ENCODE results near the gene CIAO2B. TPM values are rescaled to one million over a fixed set of nuclear protein-coding genes. Genes with fewer than 3 reads are reported as not detected.
"Not testable (repeated sequence)": the region's sequence is repeated elsewhere in the genome, so short reads cannot be mapped to it uniquely, and the experiment has no call there.

CIAO2B gene
- polyA plus RNA-seq, 2 donors = 139 to 266 TPM

GRCh38 chr16:66902648-66903543, 31.3 kb downstream of the CIAO2B start:
- 61 to 70% methylated on average over 14 of the region's 14 CpGs for WGBS, 2 donors
- Histone ChIP-seq H3K27me3 (ENCODE audit: control insufficient read depth in 1 of 2, insufficient read depth in 2 of 2, low read length in 2 of 2) (no peaks in the 10 kb centered on the region), H3K9me3 (ENCODE audit: control insufficient read depth in 2 of 2, insufficient read depth in 1 of 2, low read depth in 1 of 2, low read length in 1 of 2) (no peaks in the 10 kb centered on the region), H3K36me3 (ENCODE audit: control insufficient read depth in 2 of 2, insufficient read depth in 2 of 2, low read length in 1 of 2) (no peaks in the 10 kb centered on the region), H3K4me1 (ENCODE audit: control insufficient read depth in 2 of 2, insufficient read depth in 2 of 2, low read length in 1 of 2) (peaks cover 17 to 55% of the 10 kb centered on the region in 2 donors), H3K4me3 (ENCODE audit: low read depth in 1 of 2, low read length in 2 of 2) (no peak overlapping the region), H3K27ac (ENCODE audit: low read depth in 2 of 2, low read length in 1 of 2) (peak overlapping the region; percentile 53 to 91)

- no peaks in the 10 kb centered on the region for H3K36me3 ChIP-seq (ENCODE audit: control insufficient read depth in 2 of 2, insufficient read depth in 2 of 2, low read length in 1 of 2)
- 86 to 91% methylated on average over 10 of the region's 10 CpGs for WGBS, 2 donors
- no peak overlapping the region for H3K4me3 ChIP-seq (ENCODE audit: low read depth in 1 of 2, low read length in 2 of 2)
- peak overlapping the region; percentile 41 to 96 for H3K27ac ChIP-seq (ENCODE audit: low read depth in 2 of 2, low read length in 1 of 2)
- no peaks in the 10 kb centered on the region for H3K27me3 ChIP-seq (ENCODE audit: control insufficient read depth in 1 of 2, insufficient read depth in 2 of 2, low read length in 2 of 2)
- peaks cover 15 to 53% of the 10 kb centered on the region in 2 donors for H3K4me1 ChIP-seq (ENCODE audit: control insufficient read depth in 2 of 2, insufficient read depth in 2 of 2, low read length in 1 of 2)
- H3K9me3 ChIP-seq (ENCODE audit: control insufficient read depth in 2 of 2, insufficient read depth in 1 of 2, low read depth in 1 of 2, low read length in 1 of 2) = no peaks in the 10 kb centered on the region
Observed at GRCh38 chr16:66901626-66902025, 32.6 kb downstream of the CIAO2B start.

- 31 to 34% methylated on average over 7 of the region's 7 CpGs for WGBS, 2 donors
- peak overlapping the region; percentile 86 to 96 for H3K27ac ChIP-seq (ENCODE audit: low read depth in 2 of 2, low read length in 1 of 2)
- H3K4me1 ChIP-seq (ENCODE audit: control insufficient read depth in 2 of 2, insufficient read depth in 2 of 2, low read length in 1 of 2) = peaks cover 18 to 53% of the 10 kb centered on the region in 2 donors
Observed at GRCh38 chr16:66900721-66901441, 33.3 kb downstream of the CIAO2B start.

GRCh38 chr16:66899945-66900710, 34.1 kb downstream of the CIAO2B start:
- H3K4me3 ChIP-seq (ENCODE audit: low read depth in 1 of 2, low read length in 2 of 2) = no peak overlapping the region
- H3K9me3 ChIP-seq (ENCODE audit: control insufficient read depth in 2 of 2, insufficient read depth in 1 of 2, low read depth in 1 of 2, low read length in 1 of 2) = no peaks in the 10 kb centered on the region
- peaks cover 24 to 49% of the 10 kb centered on the region in 2 donors for H3K4me1 ChIP-seq (ENCODE audit: control insufficient read depth in 2 of 2, insufficient read depth in 2 of 2, low read length in 1 of 2)
- 21 to 25% methylated on average over 9 of the region's 9 CpGs for WGBS, 2 donors
- no peaks in the 10 kb centered on the region for H3K27me3 ChIP-seq (ENCODE audit: control insufficient read depth in 1 of 2, insufficient read depth in 2 of 2, low read length in 2 of 2)
- no peaks in the 10 kb centered on the region for H3K36me3 ChIP-seq (ENCODE audit: control insufficient read depth in 2 of 2, insufficient read depth in 2 of 2, low read length in 1 of 2)
- H3K27ac ChIP-seq (ENCODE audit: low read depth in 2 of 2, low read length in 1 of 2) = peak overlapping the region; percentile 86 to 96

More at GRCh38 chr16:66900721-66901441, 33.3 kb downstream of the CIAO2B start:
- Histone ChIP-seq H3K9me3 (ENCODE audit: control insufficient read depth in 2 of 2, insufficient read depth in 1 of 2, low read depth in 1 of 2, low read length in 1 of 2) (no peaks in the 10 kb centered on the region), H3K36me3 (ENCODE audit: control insufficient read depth in 2 of 2, insufficient read depth in 2 of 2, low read length in 1 of 2) (no peaks in the 10 kb centered on the region), H3K4me3 (ENCODE audit: low read depth in 1 of 2, low read length in 2 of 2) (no peak overlapping the region), H3K27me3 (ENCODE audit: control insufficient read depth in 1 of 2, insufficient read depth in 2 of 2, low read length in 2 of 2) (no peaks in the 10 kb centered on the region)

GRCh38 chr16:66899310-66899944, 34.8 kb downstream of the CIAO2B start:
- Histone ChIP-seq H3K4me1 (ENCODE audit: control insufficient read depth in 2 of 2, insufficient read depth in 2 of 2, low read length in 1 of 2) (peaks cover 24 to 43% of the 10 kb centered on the region in 2 donors), H3K27ac (ENCODE audit: low read depth in 2 of 2, low read length in 1 of 2) (peak overlapping the region; percentile 86 to 97), H3K9me3 (ENCODE audit: control insufficient read depth in 2 of 2, insufficient read depth in 1 of 2, low read depth in 1 of 2, low read length in 1 of 2) (no peaks in the 10 kb centered on the region), H3K36me3 (ENCODE audit: control insufficient read depth in 2 of 2, insufficient read depth in 2 of 2, low read length in 1 of 2) (no peaks in the 10 kb centered on the region), H3K27me3 (ENCODE audit: control insufficient read depth in 1 of 2, insufficient read depth in 2 of 2, low read length in 2 of 2) (no peaks in the 10 kb centered on the region), H3K4me3 (ENCODE audit: low read depth in 1 of 2, low read length in 2 of 2) (no peak overlapping the region)
- 80 to 82% methylated on average over 6 of the region's 6 CpGs for WGBS, 2 donors

- Histone ChIP-seq H3K4me3 (ENCODE audit: low read depth in 1 of 2, low read length in 2 of 2) (no peak overlapping the region), H3K4me1 (ENCODE audit: control insufficient read depth in 2 of 2, insufficient read depth in 2 of 2, low read length in 1 of 2) (peaks cover 24 to 38% of the 10 kb centered on the region in 2 donors), H3K27me3 (ENCODE audit: control insufficient read depth in 1 of 2, insufficient read depth in 2 of 2, low read length in 2 of 2) (no peaks in the 10 kb centered on the region), H3K9me3 (ENCODE audit: control insufficient read depth in 2 of 2, insufficient read depth in 1 of 2, low read depth in 1 of 2, low read length in 1 of 2) (no peaks in the 10 kb centered on the region), H3K36me3 (ENCODE audit: control insufficient read depth in 2 of 2, insufficient read depth in 2 of 2, low read length in 1 of 2) (no peaks in the 10 kb centered on the region), H3K27ac (ENCODE audit: low read depth in 2 of 2, low read length in 1 of 2) (peak overlapping the region; percentile 86 to 97)
- 69 to 82% methylated on average over 2 of the region's 2 CpGs for WGBS, 2 donors
Observed at GRCh38 chr16:66898933-66899309, 35.3 kb downstream of the CIAO2B start.

GRCh38 chr16:66898207-66898606, 36.0 kb downstream of the CIAO2B start:
- WGBS, 2 donors = 29 to 49% methylated on average over 3 of the region's 3 CpGs
- Histone ChIP-seq H3K9me3 (ENCODE audit: control insufficient read depth in 2 of 2, insufficient read depth in 1 of 2, low read depth in 1 of 2, low read length in 1 of 2) (no peaks in the 10 kb centered on the region), H3K36me3 (ENCODE audit: control insufficient read depth in 2 of 2, insufficient read depth in 2 of 2, low read length in 1 of 2) (no peaks in the 10 kb centered on the region), H3K4me3 (ENCODE audit: low read depth in 1 of 2, low read length in 2 of 2) (no peak overlapping the region), H3K27me3 (ENCODE audit: control insufficient read depth in 1 of 2, insufficient read depth in 2 of 2, low read length in 2 of 2) (no peaks in the 10 kb centered on the region), H3K27ac (ENCODE audit: low read depth in 2 of 2, low read length in 1 of 2) (peak overlapping the region; percentile 43 to 97), H3K4me1 (ENCODE audit: control insufficient read depth in 2 of 2, insufficient read depth in 2 of 2, low read length in 1 of 2) (peaks cover 24 to 32% of the 10 kb centered on the region in 2 donors)

GRCh38 chr16:66896682-66897081, 37.5 kb downstream of the CIAO2B start:
- peaks cover 21 to 24% of the 10 kb centered on the region in 2 donors for H3K4me1 ChIP-seq (ENCODE audit: control insufficient read depth in 2 of 2, insufficient read depth in 2 of 2, low read length in 1 of 2)
- 55 to 56% methylated on average over 5 of the region's 5 CpGs for WGBS, 2 donors

GRCh38 chr16:66895999-66896398, 38.2 kb downstream of the CIAO2B start:
- H3K36me3 ChIP-seq (ENCODE audit: control insufficient read depth in 2 of 2, insufficient read depth in 2 of 2, low read length in 1 of 2) = no peaks in the 10 kb centered on the region
- no peaks in the 10 kb centered on the region for H3K9me3 ChIP-seq (ENCODE audit: control insufficient read depth in 2 of 2, insufficient read depth in 1 of 2, low read depth in 1 of 2, low read length in 1 of 2)
- H3K27me3 ChIP-seq (ENCODE audit: control insufficient read depth in 1 of 2, insufficient read depth in 2 of 2, low read length in 2 of 2) = no peaks in the 10 kb centered on the region
- peaks cover 17 to 21% of the 10 kb centered on the region in 2 donors for H3K4me1 ChIP-seq (ENCODE audit: control insufficient read depth in 2 of 2, insufficient read depth in 2 of 2, low read length in 1 of 2)
- 83 to 94% methylated on average over 3 of the region's 3 CpGs for WGBS, 2 donors
- peak overlapping the region; percentile 52 to 92 for H3K27ac ChIP-seq (ENCODE audit: low read depth in 2 of 2, low read length in 1 of 2)
- H3K4me3 ChIP-seq (ENCODE audit: low read depth in 1 of 2, low read length in 2 of 2) = no peak overlapping the region

More at GRCh38 chr16:66896682-66897081, 37.5 kb downstream of the CIAO2B start:
- H3K36me3 ChIP-seq (ENCODE audit: control insufficient read depth in 2 of 2, insufficient read depth in 2 of 2, low read length in 1 of 2); H3K27me3 ChIP-seq (ENCODE audit: control insufficient read depth in 1 of 2, insufficient read depth in 2 of 2, low read length in 2 of 2); H3K4me3 ChIP-seq (ENCODE audit: low read depth in 1 of 2, low read length in 2 of 2); H3K9me3 ChIP-seq (ENCODE audit: control insufficient read depth in 2 of 2, insufficient read depth in 1 of 2, low read depth in 1 of 2, low read length in 1 of 2): not testable (repeated sequence)
- H3K27ac ChIP-seq (ENCODE audit: low read depth in 2 of 2, low read length in 1 of 2) = peak overlapping the region; percentile 85 to 93

Data from esophagus (tissue), 2 donors.